Measurements from ENCODE around the gene RARRES1.

RARRES1 gene

GRCh38 chr3:158765518-158766205 is 33.4 kb upstream of the RARRES1 start:
- no peak for DNase-seq

- DNase-seq = no peak
These were observed 31.2 kb upstream of the RARRES1 start for GRCh38 chr3:158763421-158763820.

- DNase-seq = no peak
These were observed 30.4 kb upstream of the RARRES1 start for GRCh38 chr3:158762701-158763100.

GRCh38 chr3:158761350-158761749 is 29.1 kb upstream of the RARRES1 start:
- DNase-seq = no peak

GRCh38 chr3:158755421-158755820 is 23.2 kb upstream of the RARRES1 start:
- DNase-seq = no peak

GRCh38 chr3:158753854-158754253 is 21.6 kb upstream of the RARRES1 start:
- DNase-seq = no peak

- DNase-seq = no peak
These were observed 19.1 kb upstream of the RARRES1 start for GRCh38 chr3:158751316-158751715.

GRCh38 chr3:158750016-158750415 is 17.8 kb upstream of the RARRES1 start:
- no peak for DNase-seq

GRCh38 chr3:158749526-158749925 is 17.3 kb upstream of the RARRES1 start:
- DNase-seq = no peak

GRCh38 chr3:158748237-158748828 is 16.1 kb upstream of the RARRES1 start:
- no peak for DNase-seq

GRCh38 chr3:158747417-158747816 is 15.2 kb upstream of the RARRES1 start:
- no peak for DNase-seq

GRCh38 chr3:158745551-158745950 is 13.3 kb upstream of the RARRES1 start:
- DNase-seq = no peak

- DNase-seq = no peak
These were observed 12.5 kb upstream of the RARRES1 start for GRCh38 chr3:158744567-158745288.

GRCh38 chr3:158743664-158744566 is 11.7 kb upstream of the RARRES1 start:
- no peak for DNase-seq

GRCh38 chr3:158742871-158743663 is 10.8 kb upstream of the RARRES1 start:
- DNase-seq = peak; percentile 71 to 89

GRCh38 chr3:158739661-158740060 is 7.4 kb upstream of the RARRES1 start:
- no peak for DNase-seq

GRCh38 chr3:158739078-158739477 is 6.8 kb upstream of the RARRES1 start:
- no peak for DNase-seq

- no peak for DNase-seq
These were observed 6.4 kb upstream of the RARRES1 start for GRCh38 chr3:158738653-158739052.

- peak in 1 of 2 experiments; percentile 42 for DNase-seq
These were observed 5.8 kb upstream of the RARRES1 start for GRCh38 chr3:158737976-158738615.

- DNase-seq = no peak
These were observed 5.2 kb upstream of the RARRES1 start for GRCh38 chr3:158737410-158737809.

- DNase-seq = no peak
These were observed 3.2 kb upstream of the RARRES1 start for GRCh38 chr3:158735296-158736033.
